HG03066 (cell line): Measurements from ENCODE around the gene ZZZ3.
"Not testable (repeated sequence)": the region's sequence is repeated elsewhere in the genome, so short reads cannot be mapped to it uniquely, and the experiment has no call there.

Experiments
- ATAC-seq: cut with Tn5 transposase; IDR thresholded peaks from one replicate; pipeline ENCODE4 v1.9.1; 2021; ENCODE audit warnings: low read depth; ENCODE audit not compliant: unreplicated experiment

ZZZ3 gene

DNA sequence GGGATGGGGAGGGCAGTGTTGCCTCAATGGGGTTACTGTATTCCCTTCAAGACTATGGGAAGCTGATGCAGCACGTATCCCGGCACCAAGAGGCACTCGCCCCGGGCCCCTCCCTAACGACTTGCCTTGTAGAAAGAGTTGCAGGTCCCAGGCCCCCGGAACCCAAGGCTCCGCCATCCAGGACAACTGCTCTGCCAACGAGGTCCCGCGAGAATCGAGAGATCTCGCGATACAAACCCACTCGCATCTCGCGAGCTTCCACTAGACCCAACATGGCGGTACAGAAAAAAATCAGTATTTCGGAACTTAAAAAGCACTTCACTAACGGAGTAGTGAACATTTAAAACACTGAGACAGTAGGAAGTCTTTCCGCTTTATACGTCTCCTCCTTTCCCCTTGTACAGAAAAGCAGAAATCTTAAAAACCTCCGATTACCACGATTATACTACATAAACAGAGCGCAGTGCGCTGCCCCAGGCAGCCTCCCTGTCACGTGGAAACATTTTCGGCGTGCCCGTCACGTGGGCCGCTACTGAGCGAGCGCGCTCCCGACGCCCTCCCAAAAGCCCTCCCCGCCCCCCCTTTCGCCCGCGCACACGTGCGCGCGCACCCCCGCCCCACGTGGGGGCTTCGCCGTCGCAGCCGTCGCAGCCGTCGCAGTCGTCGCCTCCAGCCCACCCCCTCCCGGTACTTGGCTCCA is at the start of gene ZZZ3:
Gene ZZZ3, minus strand, starts transcription at position 199 of the 700 bp plus-strand sequence. CDS start 49,304 bp downstream, outside the sequence.
- ATAC-seq, result peak; percentile 71

DNA sequence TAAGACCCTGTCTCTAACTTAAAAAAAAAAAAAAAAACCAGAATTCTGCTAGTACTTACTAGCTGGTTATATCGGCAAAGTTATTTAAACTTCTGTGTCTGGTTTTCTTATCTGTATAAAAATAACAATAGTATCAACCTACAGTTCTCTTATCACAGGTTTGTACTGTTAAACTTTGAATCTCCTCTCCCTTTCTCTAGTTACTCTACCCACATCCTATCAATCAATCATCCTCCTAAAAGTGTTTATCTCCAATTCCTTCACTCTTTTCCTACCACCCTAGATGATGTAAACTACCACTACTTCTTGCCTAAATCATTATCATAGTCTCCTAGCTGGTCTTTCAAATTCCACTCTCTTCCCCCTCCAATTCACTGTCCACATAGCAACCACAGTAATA is 49.6 kb upstream of the ZZZ3 start:
- ATAC-seq, result no peak

DNA sequence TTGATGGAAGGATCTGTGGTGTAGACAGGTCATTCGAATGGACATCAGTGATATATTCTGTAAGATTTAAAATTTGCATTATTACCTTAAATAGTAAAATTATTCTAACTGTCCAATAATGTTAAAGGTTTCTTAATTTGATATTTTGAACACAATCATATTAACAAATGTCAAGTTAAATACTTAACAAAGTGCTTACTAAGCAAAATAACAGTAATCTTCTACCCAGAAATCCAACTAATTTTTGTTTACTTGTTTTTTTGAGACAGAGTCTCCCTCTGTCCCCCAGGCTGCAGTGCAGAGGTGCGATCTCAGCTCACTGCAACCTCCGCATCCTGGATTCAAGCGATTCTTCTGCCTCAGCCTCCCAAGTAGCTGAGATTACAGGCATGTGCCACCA is 43.2 kb upstream of the ZZZ3 start:
- no peak for ATAC-seq

DNA sequence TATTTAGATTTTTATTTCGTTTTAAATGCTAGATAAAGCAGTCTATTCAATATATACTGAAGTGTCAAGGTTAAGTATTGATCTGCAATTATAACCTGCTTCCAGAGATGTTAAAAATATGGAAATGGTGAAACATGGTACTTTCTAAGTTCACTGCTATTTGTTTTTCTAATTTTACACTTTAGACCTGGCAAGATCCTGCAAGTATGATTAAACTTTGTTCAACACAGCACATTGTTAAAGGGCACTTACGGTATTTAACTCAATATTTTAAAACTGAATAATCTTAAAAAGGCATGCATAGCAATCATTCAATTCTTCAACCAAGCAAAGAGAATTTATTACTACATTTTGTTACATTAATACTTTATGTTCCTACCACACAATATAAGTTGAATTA is 35.7 kb upstream of the ZZZ3 start:
- ATAC-seq, result no peak

DNA sequence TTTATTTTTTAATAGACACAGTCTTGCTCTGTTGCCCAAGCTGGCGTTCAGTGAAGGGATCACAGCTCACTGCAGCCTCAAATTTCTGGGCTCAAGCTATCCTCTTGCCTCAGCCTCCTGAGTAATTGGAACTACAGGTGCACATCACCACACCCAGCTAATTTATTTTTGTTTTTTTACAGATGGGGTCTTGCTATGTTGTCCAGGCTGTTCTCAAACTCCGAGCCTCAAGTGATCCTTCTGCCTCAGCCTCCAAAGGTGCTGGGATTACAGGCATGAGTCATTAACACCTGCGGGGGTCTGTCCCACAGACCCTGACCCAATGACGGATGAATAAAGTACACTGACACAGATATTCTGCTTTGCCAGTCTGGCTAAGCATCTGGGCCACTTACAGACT is 33.6 kb upstream of the ZZZ3 start:
- ATAC-seq, result no peak

DNA sequence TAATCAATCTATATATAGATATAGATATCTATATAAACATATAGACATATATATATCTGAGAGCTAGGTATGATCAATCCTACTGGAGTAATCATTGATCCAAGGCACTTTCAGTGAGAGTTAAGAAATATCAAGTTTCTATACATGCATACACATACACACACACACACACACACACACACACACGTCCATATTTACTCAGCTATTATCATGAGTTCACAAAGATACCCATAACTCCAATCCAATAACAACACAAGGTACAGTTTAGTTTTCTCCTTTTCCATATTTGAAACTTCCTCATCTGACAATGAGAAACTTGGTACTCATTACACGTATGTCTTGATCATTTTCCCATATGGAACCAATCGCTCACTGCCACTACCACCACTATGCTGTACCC is 27.3 kb upstream of the ZZZ3 start:
- ATAC-seq, result no peak

DNA sequence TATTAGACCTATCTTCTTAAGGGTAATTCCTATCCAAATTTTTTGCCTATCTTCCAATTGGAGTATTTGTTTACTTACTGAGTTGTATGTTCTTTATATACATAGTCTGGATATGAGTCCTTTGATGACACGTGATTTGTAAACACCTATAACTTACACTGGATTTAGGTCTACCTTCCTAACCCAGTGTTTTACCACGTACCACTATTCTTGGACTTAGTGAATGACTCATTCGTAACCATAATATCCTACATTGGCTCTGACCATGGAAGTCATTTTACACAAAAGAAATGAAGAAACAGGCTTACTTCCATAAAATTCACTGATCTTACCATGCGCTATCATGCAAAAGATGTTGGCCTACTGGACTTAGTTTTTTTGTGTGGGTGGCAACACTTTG is 23.9 kb upstream of the ZZZ3 start:
- no peak for ATAC-seq

DNA sequence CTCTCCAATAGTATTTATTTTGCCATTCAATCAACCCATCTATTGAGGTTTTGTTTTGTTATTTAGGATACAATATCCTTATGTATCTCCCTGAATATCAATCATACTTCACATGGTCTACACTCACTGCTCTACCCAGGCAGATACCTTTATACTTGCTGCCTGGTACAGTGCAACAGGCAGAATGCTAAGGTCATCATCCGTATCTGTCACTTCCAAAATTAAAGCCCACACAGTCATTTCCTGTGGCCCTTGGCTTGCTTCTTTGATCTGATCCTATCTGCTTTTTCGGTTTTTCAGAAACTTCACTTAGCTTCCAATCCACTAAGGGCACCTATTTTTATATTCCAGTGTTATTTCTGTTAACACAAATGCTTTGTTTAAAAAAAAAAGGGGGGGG is 22.3 kb upstream of the ZZZ3 start:
- ATAC-seq, result no peak

DNA sequence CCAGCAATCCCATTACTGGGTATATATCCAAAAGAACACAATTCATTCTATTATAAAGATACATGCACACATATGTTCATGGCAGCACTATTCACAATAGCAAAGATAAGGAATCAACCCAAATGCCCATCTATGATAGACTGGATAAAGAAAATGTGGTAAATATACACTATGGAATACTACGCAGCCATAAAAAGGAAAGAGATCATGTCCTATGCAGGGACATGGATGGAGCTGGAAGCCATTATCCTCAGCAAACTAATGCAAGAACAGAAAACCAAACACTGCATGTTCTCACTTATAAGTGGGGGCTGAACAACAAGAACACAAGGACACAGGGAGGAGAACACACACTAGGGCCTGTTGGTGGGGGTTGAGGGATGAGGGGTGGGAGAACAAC is 17.2 kb upstream of the ZZZ3 start:
- ATAC-seq, result not testable (repeated sequence)

DNA sequence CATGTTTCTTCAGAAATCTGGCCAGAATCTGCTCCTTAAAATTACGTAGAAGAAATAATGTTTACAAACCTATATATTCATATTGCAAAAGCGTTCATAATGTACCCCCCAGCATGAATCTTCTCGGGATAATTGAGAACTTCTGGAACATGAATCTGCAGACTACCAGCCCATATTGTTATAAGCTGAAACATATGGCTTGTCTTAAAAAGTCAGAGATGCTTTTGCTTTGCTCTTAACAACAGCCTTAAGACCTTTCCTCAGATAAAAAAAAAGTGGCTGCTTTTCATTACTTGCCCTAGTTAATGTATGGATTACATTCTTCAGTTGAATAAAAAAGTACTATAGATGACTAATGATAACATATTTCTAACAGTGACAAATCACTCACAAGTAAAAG is 15.0 kb upstream of the ZZZ3 start:
- ATAC-seq, result no peak

DNA sequence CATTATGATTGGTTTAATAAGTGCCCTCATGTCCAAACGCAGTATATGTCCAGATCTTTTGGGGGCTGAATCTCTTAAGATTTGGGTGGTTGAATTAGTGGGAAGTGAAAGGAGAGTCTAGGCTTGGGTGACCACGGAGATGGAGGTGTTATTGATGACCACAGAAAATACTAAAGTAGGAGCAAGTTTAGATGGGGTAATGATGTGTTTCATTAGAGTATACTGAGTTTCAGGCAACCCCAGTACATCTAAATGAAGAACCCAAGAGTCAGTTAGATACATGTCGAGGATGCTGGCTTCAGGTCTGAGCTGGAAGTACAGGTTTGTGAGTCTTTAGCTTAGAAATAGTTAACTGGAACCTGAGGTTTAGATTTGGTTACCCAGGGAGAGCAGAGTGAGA is 6.5 kb upstream of the ZZZ3 start:
- ATAC-seq, result peak; percentile 55

DNA sequence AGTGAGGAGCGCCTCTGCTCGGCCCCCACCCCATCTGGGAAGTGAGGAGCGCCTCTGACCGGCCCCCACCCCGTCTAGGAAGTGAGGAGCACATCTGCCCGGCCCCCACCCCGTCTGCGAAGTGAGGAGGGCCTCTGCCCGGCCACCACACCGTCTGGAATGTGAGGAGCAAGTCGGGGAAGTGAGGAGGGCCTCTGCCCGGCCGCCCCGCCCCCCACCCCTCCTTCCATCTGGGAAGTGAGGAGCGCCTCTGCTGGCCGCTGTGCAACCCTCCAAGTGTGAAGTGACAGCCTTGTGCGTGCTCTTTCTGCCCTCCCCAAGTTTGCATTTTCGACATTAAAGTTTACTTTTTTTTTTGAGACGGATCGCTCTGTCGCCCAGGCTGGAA is 5.1 kb upstream of the ZZZ3 start:
- ATAC-seq, result no peak

DNA sequence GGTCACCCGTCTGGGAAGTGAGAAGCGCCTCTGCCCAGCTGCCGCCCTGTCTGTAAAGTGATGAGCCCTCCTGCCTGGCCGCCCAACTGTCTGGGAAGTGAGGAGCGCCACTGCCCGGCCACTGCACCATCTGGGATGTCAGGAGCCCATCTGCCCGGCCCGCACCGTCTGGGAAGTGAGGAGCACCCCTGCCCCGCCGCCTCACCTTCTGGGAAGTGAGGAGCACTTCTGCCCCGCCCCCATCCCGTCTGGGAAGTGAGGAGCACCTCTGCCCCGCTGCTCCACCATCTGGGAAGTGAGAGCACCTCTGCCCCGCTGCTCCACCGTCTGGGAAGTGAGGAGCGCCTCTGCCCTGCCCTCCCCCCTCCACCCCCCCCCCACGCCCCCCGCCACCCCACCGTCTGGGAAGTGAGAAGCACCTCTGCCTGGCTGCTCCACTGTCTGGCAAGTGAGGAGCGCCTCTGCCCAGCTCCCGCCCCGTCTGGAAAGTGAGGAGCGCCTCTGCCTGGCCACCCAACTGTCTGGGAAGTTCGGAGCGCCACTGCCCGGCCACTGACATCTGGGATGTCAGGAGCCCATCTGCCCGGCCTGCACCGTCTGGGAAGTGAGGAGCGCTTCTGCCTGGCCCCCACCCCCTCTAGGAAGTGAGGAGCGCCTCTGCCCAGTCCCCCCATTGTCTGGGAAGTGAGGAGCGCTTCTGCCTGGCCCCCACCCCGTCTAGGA is 4.5 kb upstream of the ZZZ3 start:
- no peak for ATAC-seq

DNA sequence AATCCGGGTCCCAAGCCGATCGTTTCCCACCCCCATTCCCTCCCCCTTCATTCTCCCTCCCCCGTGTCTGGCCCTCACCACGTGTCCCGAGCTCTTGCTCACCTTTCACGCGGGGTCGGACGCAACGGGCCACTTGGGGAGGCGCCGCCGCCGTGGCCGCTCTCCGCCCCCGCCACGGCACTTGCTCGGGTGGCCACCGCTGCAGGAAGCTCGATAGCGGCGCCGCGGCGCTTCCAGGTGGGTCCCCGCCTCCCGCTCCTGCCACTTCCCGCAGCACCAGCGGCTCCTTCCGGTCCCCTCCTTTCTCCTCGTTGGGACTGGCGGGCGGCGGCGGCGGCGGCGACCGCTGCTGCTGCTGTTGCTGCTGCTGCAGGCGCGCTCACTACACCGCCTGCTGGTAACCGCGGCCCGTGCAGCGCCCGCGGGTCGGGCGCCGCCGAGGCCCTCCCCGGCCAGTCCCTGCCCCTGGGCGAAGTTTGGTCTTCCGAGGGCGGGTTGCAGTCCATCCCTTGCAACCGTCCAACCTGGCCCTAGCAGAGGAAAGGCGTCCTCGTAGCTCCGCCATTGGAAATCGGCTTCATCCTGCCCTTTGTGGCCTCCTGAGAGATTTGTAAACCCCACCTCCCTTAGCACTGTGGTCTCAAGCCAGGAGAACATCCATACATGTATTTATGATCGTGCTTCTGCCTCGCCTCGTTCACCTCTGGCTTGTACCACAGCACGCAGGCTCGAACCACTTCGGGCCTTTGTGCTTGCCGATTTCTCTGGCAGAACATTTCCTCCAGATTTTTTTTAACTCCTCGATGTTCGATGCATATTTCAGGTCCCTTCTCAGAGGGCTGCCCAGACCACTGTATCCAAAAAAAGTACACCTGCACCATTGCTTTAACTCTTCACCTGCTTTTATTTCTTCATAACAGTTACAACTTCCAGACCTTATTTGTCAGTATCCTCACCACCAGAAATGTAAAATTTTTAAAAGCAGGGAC is 996 bp upstream of the ZZZ3 start:
- peak; percentile 68 for ATAC-seq

DNA sequence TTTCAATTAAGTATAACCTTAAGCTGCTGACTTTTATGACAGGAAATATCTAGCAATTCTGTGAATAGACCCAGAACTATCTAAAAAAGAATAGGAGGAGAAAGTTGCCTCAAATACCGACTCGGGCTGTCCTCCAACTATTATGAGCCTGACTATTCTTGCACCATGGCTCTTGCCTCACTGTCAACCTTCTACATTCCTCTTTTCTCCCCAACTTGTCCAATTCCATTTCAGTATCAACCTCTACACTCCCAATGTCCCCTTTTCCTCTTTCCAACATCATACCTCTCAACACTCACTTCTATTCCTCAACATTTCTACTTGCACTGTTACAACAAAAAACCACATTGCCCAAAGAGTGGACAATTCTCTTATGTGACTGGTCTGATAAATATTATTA is 2.3 kb downstream of the ZZZ3 start:
- ATAC-seq, result no peak

DNA sequence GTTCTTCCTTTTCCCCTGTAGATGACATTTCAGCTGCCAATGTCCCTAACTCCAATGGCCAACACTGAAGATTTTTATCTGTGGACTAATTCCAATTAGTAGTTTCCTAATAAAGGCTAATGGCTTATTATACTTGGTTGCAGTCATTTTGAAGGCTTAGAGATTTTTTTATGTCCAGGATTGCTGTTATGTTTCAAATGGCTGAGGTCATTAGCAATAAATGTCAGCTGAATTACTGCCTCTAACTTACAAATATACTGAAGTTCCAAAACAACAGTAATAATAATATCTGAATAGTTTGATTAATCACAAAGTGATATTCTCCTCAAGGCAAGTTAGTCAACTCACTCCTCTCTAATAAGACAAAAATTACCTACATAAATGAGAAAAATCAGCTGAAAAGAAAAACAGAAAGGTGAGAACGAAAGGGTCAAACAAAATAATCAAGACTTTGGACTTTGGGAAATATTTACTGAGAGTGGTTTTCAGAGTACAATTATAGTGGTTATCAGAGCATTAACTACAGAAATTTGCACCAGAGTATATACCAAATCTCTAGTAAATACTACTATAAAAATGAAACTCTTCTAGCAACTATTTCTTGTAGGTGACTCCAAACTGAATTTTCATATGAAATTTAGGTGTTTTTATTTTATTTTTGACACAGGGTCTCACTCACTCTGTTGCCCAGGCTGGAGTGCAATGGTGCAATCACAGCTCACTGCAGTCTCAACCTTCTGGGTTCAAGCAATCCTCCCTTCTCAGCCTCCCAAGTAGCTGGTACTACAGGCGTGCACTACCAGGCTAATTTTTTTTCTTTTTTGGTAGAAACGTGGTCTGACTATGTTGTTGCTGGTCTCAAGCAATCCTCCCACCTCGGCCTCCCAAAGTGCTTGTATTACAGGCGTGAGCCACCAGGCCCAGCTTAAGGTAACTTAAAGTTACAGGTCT is 3.5 kb downstream of the ZZZ3 start:
- no peak for ATAC-seq

DNA sequence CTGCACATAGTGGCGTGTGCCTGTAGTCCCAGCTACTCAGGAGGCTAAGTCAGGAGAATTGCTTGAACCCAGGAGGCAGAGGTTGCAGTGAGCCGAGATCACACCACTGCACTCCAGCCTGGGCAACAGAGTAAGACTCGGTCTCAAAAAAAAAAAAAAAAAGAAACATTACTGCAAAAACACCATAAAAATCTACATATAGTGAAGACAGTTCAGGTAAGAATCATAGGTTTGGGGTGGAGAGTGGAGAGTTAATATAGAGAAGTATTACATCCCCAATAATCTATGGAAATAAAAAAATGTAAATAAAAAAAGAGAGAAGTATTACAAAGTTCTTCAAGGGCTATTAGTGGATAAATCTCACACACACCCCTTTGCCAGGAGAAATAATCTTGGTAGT is 7.7 kb downstream of the ZZZ3 start:
- not testable (repeated sequence) for ATAC-seq

DNA sequence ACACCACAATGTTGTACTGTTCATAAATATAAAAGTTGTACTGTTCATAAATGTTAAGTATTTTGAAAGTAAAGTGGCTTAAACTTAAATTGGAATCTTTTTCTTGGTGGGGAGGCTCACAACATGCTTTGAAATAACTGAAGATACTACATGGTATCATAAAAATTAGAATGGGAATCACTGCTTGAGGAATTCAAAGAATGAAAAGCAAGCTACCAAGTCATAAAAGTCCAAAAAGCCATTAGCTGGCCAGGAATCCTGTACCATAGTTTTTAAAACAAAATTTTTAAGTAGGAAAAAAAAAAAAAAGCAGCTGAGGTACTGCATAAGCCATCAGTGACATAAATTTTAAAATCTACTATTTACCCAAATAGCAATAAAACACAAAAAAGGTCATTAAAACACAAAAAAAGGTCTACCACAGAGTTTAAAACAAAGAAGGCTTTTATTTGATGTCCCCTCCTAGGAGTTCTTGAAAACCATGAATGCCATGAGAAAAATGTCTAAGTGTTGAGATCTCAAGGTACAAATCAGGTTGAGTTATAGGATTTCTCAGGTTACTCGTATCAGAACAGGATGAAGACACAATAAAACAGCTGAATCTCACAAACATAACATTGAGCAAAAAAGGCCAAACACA is 8.6 kb downstream of the ZZZ3 start:
- ATAC-seq, result no peak

DNA sequence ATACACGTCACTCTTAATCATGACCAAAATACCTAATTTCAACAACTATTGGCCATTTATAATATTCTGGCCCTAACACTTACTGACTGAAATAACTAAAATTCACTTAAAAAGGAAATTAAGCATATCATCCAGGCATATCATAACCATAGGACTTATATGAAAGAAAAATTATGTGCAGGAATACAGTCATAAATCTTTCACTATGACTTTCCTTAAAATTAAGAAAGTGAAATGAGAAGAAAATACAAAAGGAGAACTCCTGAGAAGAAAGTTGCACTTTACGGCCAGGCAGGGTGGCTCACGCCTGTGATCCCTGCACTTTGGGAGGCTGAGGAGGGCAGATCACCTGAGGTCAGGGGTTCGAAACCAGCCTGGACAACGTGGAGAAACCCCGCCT is 9.4 kb downstream of the ZZZ3 start:
- ATAC-seq, result no peak

DNA sequence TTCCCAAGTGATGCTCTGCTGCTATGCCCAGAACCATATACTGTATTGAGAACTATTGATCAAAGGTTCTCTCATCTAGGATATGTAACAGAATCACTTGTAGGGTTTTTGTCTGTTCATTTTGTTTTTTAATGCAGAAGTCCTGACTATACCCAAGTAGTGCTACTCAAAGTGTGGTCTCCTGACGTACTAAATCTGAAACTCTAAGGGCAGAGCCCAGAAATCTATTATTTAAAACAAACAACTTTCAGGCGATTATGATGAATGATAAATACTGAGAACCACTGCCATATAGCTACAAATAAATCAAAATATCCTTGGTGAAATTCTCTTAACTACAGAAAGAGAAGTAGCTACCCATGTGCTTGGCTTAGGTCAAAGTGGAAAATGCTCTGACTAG is 10.1 kb downstream of the ZZZ3 start:
- ATAC-seq, result no peak
